CD14-positive monocyte (primary cell): ENCODE results near the gene DNAJB12. TPM values are rescaled to one million over a fixed set of nuclear protein-coding genes. Genes with fewer than 3 reads are reported as not detected.
A peak's percentile ranks its signal among the peaks of the same experiment; 100 is the strongest.

ENCODE experiments used
- DNase-seq, 3 donors: peaks; one replicate each; pipeline ENCODE4 v3.0.0-alpha.2; 2011 to 2022
- H2AFZ ChIP-seq: 2 replicates; pipeline ENCODE4 v1.6.0; 2012; ENCODE audit warnings: mild to moderate bottlenecking, low read depth, low read length, inconsistent platforms; ENCODE audit not compliant: insufficient read depth, poor library complexity, severe bottlenecking
- H3K27ac ChIP-seq, 2 donors: 1 replicate in 1 of 2; 2 replicates in 1 of 2; pipeline ENCODE4 v1.5.1; 2012 to 2013; ENCODE audit warnings: low read length in 2 of 2, control low read depth in 1 of 2, inconsistent platforms in 1 of 2, low read depth in 1 of 2, mild to moderate bottlenecking in 1 of 2
- H3K27me3 ChIP-seq, 2 donors: one replicate each; pipeline versions ENCODE4 v1.6.0 to v1.6.1; 2011 to 2013; ENCODE audit warnings: low read length in 2 of 2; ENCODE audit not compliant: control insufficient read depth in 2 of 2, insufficient read depth in 2 of 2
- H3K36me3 ChIP-seq, 2 donors: replicated peaks in 1 of 2; 1 replicate in 1 of 2; 2 replicates in 1 of 2; pipeline versions ENCODE4 v1.5.1 to v1.6.1; 2012 to 2013; ENCODE audit warnings: low read length in 2 of 2, control low read depth in 1 of 2, inconsistent platforms in 1 of 2, mild to moderate bottlenecking in 1 of 2; ENCODE audit not compliant: insufficient read depth in 2 of 2, control insufficient read depth in 1 of 2
- H3K4me1 ChIP-seq, 2 donors: 1 replicate in 1 of 2; 2 replicates in 1 of 2; pipeline versions ENCODE4 v1.5.1 to v1.6.1; 2012 to 2013; ENCODE audit warnings: low read length in 2 of 2, control low read depth in 1 of 2, inconsistent platforms in 1 of 2, mild to moderate bottlenecking in 1 of 2, moderate library complexity in 1 of 2; ENCODE audit not compliant: insufficient read depth in 2 of 2, control insufficient read depth in 1 of 2
- H3K4me2 ChIP-seq: replicated peaks from 2 replicates; pipeline ENCODE3; 2012; ENCODE audit warnings: low read length, moderate library complexity, mild to moderate bottlenecking; ENCODE audit not compliant: poor library complexity, severe bottlenecking; ENCODE audit errors: extremely low read depth
- H3K4me3 ChIP-seq, 3 experiments: fragments of 200-600 bp in 1 of 3; sonication (generic) in 1 of 3; replicated peaks in 1 of 3; 1 replicate in 2 of 3; 2 replicates in 1 of 3; pipeline ENCODE4 v1.5.1; 2011 to 2013; ENCODE audit warnings: low read length in 3 of 3, mild to moderate bottlenecking in 3 of 3, control low read depth in 2 of 3, low read depth in 2 of 3, inconsistent platforms in 1 of 3, moderate library complexity in 1 of 3
- H3K79me2 ChIP-seq: 2 replicates; pipeline ENCODE4 v1.6.0; 2012; ENCODE audit warnings: mild to moderate bottlenecking, control low read depth, inconsistent platforms, low read length, moderate library complexity; ENCODE audit not compliant: insufficient read depth
- H3K9ac ChIP-seq: 2 replicates; pipeline ENCODE4 v1.6.0; 2017; ENCODE audit warnings: low read length, mild to moderate bottlenecking; ENCODE audit not compliant: insufficient read depth, poor library complexity, severe bottlenecking
- H3K9me3 ChIP-seq, 2 donors: replicated peaks in 1 of 2; 1 replicate in 1 of 2; 2 replicates in 1 of 2; pipeline versions ENCODE4 v1.5.1 to v1.6.1; 2012 to 2013; ENCODE audit warnings: low read length in 2 of 2, control low read depth in 1 of 2; ENCODE audit not compliant: control insufficient read depth in 1 of 2, insufficient read depth in 1 of 2
- H4K20me1 ChIP-seq: 2 replicates; pipeline ENCODE4 v1.6.0; 2012; ENCODE audit warnings: mild to moderate bottlenecking, low read length, control low read depth, moderate library complexity; ENCODE audit not compliant: insufficient read depth
- H3K27ac Mint-ChIP-seq, 7 donors: one replicate each; pipeline ENCODE4 v1.8.0; 2020; ENCODE audit warnings: mild to moderate bottlenecking in 7 of 7, mixed read lengths in 7 of 7, moderate library complexity in 6 of 7, inconsistent platforms in 2 of 7
- H3K27me3 Mint-ChIP-seq, 3 donors: one replicate each; pipeline ENCODE4 v1.8.0; 2021 to 2022; ENCODE audit warnings: low read depth in 3 of 3, mild to moderate bottlenecking in 3 of 3, mixed read lengths in 3 of 3, moderate library complexity in 3 of 3, inconsistent platforms in 1 of 3
- H3K36me3 Mint-ChIP-seq, 2 donors: one replicate each; pipeline ENCODE4 v1.8.0; 2020; ENCODE audit warnings: mixed read lengths in 2 of 2, inconsistent platforms in 1 of 2, mild to moderate bottlenecking in 1 of 2
- H3K4me1 Mint-ChIP-seq: one replicate; pipeline ENCODE4 v1.8.0; 2020; ENCODE audit warnings: mild to moderate bottlenecking, mixed read lengths
- H3K4me3 Mint-ChIP-seq, 2 donors: one replicate each; pipeline ENCODE4 v1.8.0; 2020; ENCODE audit warnings: mild to moderate bottlenecking in 2 of 2, mixed read lengths in 2 of 2, moderate library complexity in 1 of 2
- H3K9me3 Mint-ChIP-seq, 7 donors: one replicate each; pipeline ENCODE4 v1.8.0; 2020 to 2022; ENCODE audit warnings: mixed read lengths in 7 of 7, mild to moderate bottlenecking in 6 of 7, moderate library complexity in 6 of 7, inconsistent platforms in 2 of 7
- CTCF ChIP-seq: fragments of 200-600 bp; IDR thresholded peaks from one replicate; pipeline ENCODE4 v1.8.0; 2022; ENCODE audit warnings: antibody characterized with exemption, mild to moderate bottlenecking
- WGBS: methylation state at CpG from one replicate; pipeline ENCODE4 v1.1.5; 2013; ENCODE audit warnings: missing lambda C conversion rate; ENCODE audit not compliant: insufficient coverage; 5-methylcytosine and 5-hydroxymethylcytosine counted together
- intact Hi-C, 2 donors: fragments of 100-400 bp; cut with micrococcal nuclease; formaldehyde crosslinking; loops; one replicate each; pipeline versions ENCODE4 v1.15.0 to v1.15.1; 2023
- polyA plus RNA-seq, 3 donors: library from polyadenylated mRNA; depleted of rRNA in 1 of 3; unstranded in 2 of 3; stranded (reverse) in 1 of 3; fragments of 300-500 nt in 2 of 3; fragments of >200 nt in 1 of 3; fragmentation: Illumina TruSeq in 2 of 3; gene quantifications; 1 replicate in 2 of 3; 2 replicates in 1 of 3; pipeline ENCODE4 v1.2.3, GENCODE V29; 2012 to 2021

The DNAJB12 gene
- polyA plus RNA-seq, 3 donors, result 26.5 to 42.5 (median 37.9) TPM

GRCh38 chr10:72370201-72370722 lies 15.5 kb upstream of the DNAJB12 start:
- Mint-ChIP-seq H3K9me3 (peaks cover 0 to 2% (median 0%) of the 10 kb centered on the region in 7 donors), H3K27ac (no peak overlapping the region), H3K4me3 (peak overlapping the region in 1 of 2 donors; percentile 27), H3K36me3 (peaks cover 66 to 92% of the 10 kb centered on the region in 2 donors), H3K27me3 (no peaks in the 10 kb centered on the region), H3K4me1 (peaks cover 2% of the 10 kb centered on the region)
- H3K4me3 ChIP-seq, result no peak overlapping the region
- no peak overlapping the region for H2AFZ ChIP-seq
- no peaks in the 10 kb centered on the region for H3K4me1 ChIP-seq
- no peaks in the 10 kb centered on the region for H3K9me3 ChIP-seq
- no peak overlapping the region for H3K9ac ChIP-seq
- no peak for TF ChIP-seq CTCF
- intact Hi-C loops, result no loop called here
- H3K4me2 ChIP-seq, result no peak overlapping the region
- H3K27me3 ChIP-seq, result no peaks in the 10 kb centered on the region
- H3K27ac ChIP-seq, result no peak overlapping the region
- H3K79me2 ChIP-seq, result no peaks in the 10 kb centered on the region
- peaks cover 59 to 86% of the 10 kb centered on the region in 2 donors for H3K36me3 ChIP-seq
- DNase-seq, result no peak
- no peaks in the 10 kb centered on the region for H4K20me1 ChIP-seq

- Mint-ChIP-seq H3K4me3 (no peak overlapping the region), H3K9me3 (peaks cover 0 to 2% (median 0%) of the 10 kb centered on the region in 7 donors), H3K4me1 (peaks cover 15% of the 10 kb centered on the region), H3K27ac (peak overlapping the region in 4 of 7 donors; percentile 15 to 80 (median 64)), H3K36me3 (peaks cover 58 to 84% of the 10 kb centered on the region in 2 donors), H3K27me3 (no peaks in the 10 kb centered on the region)
- no peaks in the 10 kb centered on the region for H3K79me2 ChIP-seq
- H3K9ac ChIP-seq, result no peak overlapping the region
- H3K27ac ChIP-seq, result peak overlapping the region in 1 of 2 donors; percentile 6
- no peaks in the 10 kb centered on the region for H3K27me3 ChIP-seq
- no peaks in the 10 kb centered on the region for H4K20me1 ChIP-seq
- no peak overlapping the region for H3K4me3 ChIP-seq
- H3K4me2 ChIP-seq, result no peak overlapping the region
- no peaks in the 10 kb centered on the region for H3K9me3 ChIP-seq
- peaks cover 10 to 11% of the 10 kb centered on the region in 2 donors for H3K4me1 ChIP-seq
- H2AFZ ChIP-seq, result no peak overlapping the region
- intact Hi-C loops, result loop anchor here (5.0 to 10.0 kb wide), 4 partner anchors 197 to 697 kb away; partner anchors contain the start of gene MCU (in 2 of the 2)
- 93% methylated on average over 2 of the region's 4 CpGs for WGBS
- TF ChIP-seq CTCF, result no peak
- DNase-seq, result no peak
- H3K36me3 ChIP-seq, result peaks cover 52 to 66% of the 10 kb centered on the region in 2 donors
Measured at GRCh38 chr10:72367301-72367960, 12.7 kb upstream of the DNAJB12 start.
